ENCODE results near the gene AOPEP.
A peak's percentile ranks its signal among the peaks of the same experiment; 100 is the strongest.

DNA sequence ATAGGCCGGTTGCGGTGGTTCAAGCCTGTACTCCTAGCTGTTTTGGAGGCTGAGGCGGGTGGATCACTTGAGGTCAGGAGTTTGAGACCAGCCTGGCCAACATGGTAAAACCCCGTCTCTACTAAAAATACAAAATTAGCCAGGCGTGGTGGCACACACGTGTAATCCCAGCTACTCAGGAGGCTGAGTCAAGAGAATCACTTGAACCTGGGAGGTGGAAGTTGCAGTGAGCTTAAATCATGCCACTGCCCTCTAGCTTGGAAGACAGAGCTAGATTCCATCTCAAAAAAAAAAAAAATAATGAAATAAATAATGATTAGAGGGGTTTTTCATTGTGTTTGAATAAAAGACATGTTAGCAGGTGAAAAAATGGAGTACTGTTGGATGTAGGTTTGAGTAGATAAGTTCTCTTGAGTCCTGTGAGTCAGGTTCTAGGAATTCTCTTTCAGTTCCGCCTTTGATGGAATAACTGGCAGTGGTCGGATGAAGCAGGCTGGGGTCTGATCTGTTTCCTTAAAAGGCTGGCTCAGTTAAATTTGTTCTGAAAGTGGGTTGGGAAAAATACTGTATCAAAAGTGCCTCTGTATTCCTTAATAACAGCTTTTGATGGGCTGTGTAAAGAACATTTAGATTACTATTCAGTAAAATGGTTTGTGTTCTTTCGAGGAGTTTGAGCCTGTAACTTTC, 73.2 kb downstream of the AOPEP start:
- no peak for TF ChIP-seq FOXM1 (IDR thresholded peaks at IDR 0.05; ENCODE audit: low read depth)
- TF ChIP-seq, protein P1, sequence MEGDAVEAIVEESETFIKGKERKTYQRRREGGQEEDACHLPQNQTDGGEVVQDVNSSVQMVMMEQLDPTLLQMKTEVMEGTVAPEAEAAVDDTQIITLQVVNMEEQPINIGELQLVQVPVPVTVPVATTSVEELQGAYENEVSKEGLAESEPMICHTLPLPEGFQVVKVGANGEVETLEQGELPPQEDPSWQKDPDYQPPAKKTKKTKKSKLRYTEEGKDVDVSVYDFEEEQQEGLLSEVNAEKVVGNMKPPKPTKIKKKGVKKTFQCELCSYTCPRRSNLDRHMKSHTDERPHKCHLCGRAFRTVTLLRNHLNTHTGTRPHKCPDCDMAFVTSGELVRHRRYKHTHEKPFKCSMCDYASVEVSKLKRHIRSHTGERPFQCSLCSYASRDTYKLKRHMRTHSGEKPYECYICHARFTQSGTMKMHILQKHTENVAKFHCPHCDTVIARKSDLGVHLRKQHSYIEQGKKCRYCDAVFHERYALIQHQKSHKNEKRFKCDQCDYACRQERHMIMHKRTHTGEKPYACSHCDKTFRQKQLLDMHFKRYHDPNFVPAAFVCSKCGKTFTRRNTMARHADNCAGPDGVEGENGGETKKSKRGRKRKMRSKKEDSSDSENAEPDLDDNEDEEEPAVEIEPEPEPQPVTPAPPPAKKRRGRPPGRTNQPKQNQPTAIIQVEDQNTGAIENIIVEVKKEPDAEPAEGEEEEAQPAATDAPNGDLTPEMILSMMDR (IDR thresholded peaks at IDR 0.05): no peak
- no peak for TF ChIP-seq POLR2AphosphoS5 (IDR thresholded peaks at IDR 0.05; ENCODE audit: low read depth, low read length)
- no peak for TF ChIP-seq TAF1 (IDR thresholded peaks at IDR 0.05; ENCODE audit: borderline replicate concordance, low read depth, low read length)
- no peak for TF ChIP-seq GABPA (IDR thresholded peaks at IDR 0.05; ENCODE audit: low read depth)
- no peak for TF ChIP-seq EZH2phosphoT487 (IDR thresholded peaks at IDR 0.05; ENCODE audit: borderline replicate concordance, low read depth)
- TF ChIP-seq YY1 (IDR thresholded peaks at IDR 0.05; ENCODE audit: low read depth): no peak
- no peak for TF ChIP-seq USF1 (IDR thresholded peaks at IDR 0.05; ENCODE audit: borderline replicate concordance, low read depth)
- peak; percentile 12; the same call in 1 of the 2 replicates for TF ChIP-seq TCF12 (IDR thresholded peaks at IDR 0.05)
- 0 out of 4 replicates have a peak, but pooled peaks of 1 of the 2 experiments have one; percentile 20 for TF ChIP-seq EP300 (IDR thresholded peaks at IDR 0.05; ENCODE audit: borderline replicate concordance in 1 of 2, low read depth in 1 of 2, low read length in 1 of 2)
- no peak for TF ChIP-seq SIN3A (IDR thresholded peaks at IDR 0.05; ENCODE audit: borderline replicate concordance, low read depth, low read length)
- TF ChIP-seq, protein P2, sequence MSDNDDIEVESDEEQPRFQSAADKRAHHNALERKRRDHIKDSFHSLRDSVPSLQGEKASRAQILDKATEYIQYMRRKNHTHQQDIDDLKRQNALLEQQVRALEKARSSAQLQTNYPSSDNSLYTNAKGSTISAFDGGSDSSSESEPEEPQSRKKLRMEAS (IDR thresholded peaks at IDR 0.05; ENCODE audit: low read depth): no peak
- TF ChIP-seq ELF1 (IDR thresholded peaks at IDR 0.05): no peak
- TF ChIP-seq USF2 (IDR thresholded peaks at IDR 0.05; ENCODE audit: borderline replicate concordance, low read depth, low read length): no peak
